HG02798 (cell line): ENCODE results near the gene NFRKB.
"Not testable (repeated sequence)": the region's sequence is repeated elsewhere in the genome, so short reads cannot be mapped to it uniquely, and the experiment has no call there.

Experiments
- ATAC-seq: cut with Tn5 transposase; IDR thresholded peaks from one replicate; pipeline ENCODE4 v1.9.1; 2021; ENCODE audit warnings: mild to moderate bottlenecking; ENCODE audit not compliant: unreplicated experiment, poor library complexity

Gene NFRKB

DNA sequence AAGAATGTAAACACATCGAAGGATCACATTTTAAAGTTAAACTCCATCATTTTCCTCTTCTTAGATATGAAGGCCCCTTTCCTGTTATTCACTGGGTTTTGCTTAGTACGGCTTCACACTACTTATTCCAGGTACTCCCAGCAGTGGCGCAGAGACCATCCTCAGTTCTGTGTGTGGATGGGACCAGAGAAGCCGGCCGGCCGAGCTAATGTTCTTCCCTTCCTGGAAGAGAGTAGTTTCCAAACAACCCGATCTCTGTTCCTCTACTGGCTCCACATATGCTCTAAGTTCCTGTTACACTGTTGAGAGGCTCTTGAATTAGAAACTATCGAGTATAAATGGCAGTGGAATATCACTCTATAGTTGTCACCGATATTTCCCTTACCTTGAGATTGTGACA, 684 bp upstream of the NFRKB start:
- ATAC-seq = no peak

DNA sequence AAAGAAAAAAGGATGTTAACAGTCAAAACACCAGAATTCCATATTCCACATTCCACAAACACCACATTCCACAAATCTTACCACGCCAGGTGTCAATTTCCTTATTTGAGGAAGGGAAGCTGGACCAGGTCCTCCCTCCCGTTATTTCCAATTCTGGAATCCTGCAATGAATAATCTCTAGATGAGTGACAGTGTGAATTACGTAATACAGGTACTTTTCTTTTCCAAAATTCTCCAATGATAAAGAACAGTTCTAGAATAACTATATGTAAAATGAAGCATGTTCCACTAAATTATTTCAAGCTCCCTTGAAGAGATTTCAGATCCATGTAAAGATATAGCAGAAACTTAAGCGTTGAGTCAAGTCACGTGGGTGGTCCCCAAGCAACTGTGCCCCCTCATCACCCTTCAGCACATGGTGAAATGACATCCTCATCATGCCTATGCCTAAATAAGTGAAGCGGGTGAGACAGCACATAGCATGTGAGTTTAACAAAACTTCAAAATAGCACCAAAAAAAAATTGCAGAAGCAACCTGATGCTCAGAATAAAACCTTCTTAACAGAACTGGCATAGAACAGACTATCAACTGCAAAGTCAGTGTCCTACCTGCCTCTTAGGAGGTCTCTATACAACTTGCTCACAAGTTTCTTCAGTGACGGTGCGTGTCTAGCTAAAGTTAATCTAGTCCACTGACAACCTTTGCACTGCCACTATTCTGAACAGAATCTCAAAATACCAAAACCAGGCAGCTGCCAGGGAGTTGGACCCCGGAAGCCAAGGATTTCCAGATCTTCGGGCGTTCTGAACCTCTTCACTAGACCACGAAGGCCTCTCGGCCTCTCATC, 876 bp downstream of the NFRKB start:
- ATAC-seq = no peak

DNA sequence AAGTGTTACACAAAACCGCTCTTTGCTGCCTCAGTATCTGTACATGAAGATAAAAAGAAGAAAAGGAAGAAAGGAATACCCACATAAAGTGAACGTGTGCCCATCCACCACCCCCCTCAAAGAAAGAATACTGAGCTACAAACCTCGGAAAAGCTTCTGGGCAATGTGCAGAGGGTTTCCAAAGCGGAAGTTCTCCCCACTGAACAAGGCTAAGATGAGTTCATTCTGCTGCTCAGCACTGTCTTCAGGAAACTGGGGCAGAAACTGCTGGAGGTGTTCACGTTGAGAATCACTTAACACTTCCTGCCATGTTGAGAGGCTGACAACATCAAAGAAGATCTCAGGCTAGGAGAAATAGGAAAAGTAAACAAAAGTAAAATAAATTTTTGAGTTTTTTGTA, 6.9 kb downstream of the NFRKB start:
- no peak for ATAC-seq

DNA sequence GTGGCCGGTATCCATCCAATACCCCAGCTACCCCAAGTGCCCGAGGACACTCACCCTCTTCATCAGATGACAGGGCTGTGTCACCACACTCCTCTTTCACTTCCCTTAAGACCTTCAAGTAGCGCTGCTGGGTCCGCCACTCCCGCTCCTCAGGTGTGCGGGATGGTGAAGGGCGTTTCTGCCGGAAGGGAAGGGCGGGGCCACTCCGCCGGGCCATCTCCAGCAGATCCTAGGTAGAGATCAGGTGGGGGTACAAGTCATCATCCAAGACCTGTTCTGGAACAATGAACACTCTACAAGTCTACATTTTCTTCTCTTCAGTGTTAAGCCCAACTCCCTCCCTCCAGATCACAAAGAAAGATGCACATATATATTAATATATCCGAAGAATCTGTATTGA, 10.0 kb downstream of the NFRKB start:
- no peak for ATAC-seq

DNA sequence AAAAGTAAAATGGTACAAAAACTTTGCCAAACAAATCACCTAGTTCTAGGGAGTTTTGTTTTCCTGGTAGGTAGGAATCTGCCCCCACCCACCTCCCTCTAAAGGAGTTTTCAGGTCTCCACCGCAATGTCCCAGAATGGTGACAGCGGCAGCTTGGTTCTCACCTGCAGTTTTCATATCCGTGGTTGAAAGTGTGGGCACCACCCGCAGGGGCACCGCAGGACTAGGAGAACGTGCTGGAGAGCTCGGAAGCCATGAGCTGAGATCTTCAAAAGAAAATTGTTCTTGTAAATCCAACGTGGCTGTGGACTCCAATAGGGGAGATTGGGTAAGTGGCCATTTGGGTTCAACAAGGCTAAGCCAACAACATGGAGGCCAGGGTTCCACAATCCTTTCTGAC, 10.8 kb downstream of the NFRKB start:
- ATAC-seq = no peak

DNA sequence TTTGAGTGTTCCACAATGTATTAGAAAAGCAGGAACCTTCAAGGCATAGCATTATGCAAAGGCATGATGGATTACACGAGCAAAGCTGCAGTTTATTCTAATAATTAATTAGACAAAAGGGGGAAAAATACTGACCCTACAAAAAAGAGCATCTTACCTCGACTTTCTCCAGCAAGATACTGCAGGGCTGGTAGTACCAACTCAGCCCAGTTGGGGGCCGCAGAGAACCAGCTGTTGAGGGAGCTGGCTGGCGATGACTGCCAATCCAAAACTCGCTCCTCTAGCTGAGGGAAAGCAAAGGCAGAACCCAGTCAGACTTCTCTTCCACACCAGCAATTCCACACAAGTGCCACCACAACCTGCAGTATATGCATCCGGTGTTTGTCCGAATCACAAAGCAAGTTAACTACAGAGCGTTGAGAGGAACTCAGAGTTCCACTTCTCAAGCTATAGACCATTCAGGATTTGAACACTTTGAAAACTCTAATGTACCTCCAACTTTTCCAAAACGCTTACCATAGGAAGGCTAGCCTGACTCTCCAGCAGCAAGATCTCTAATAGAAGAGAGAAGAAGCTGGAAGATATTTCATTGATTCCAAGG, 13.7 kb downstream of the NFRKB start:
- peak; percentile 81 for ATAC-seq

DNA sequence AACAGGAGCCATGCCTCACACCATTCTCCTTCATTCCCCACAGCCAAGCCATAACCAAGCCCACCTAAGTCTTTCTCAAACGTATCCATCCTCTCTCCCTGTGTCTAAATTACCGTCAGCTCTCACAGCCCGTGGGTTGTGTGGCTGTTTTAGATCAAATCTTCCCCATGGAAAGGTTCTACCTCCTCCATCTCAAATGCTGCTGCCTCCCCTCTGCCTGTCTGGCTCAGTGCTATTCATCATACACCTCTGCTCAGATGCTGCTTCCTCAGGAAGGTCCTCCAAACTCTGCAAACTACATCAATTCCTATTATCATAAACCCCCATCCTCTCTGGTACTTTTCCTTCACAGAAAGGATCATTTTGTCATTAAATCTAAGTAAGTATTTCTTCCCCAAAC, 15.1 kb downstream of the NFRKB start:
- no peak for ATAC-seq

DNA sequence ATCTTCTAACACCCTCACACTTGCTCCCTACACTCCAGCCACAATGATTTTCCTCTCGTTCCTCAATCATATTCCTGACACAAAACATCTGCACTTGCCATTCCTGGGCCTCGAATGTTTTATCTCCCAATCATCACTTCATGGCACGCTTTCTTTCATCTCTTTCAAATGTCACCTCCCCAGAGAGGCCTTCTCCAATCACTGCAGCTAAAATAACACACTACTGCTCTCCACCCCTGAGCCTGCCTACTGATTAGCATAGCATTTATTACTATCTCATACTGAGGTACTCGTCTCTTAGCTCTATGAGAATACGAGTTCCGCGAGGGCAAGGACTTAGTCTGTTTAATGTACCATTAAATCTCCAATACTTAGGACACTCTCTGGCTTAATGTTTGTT, 23.5 kb downstream of the NFRKB start:
- ATAC-seq = no peak

DNA sequence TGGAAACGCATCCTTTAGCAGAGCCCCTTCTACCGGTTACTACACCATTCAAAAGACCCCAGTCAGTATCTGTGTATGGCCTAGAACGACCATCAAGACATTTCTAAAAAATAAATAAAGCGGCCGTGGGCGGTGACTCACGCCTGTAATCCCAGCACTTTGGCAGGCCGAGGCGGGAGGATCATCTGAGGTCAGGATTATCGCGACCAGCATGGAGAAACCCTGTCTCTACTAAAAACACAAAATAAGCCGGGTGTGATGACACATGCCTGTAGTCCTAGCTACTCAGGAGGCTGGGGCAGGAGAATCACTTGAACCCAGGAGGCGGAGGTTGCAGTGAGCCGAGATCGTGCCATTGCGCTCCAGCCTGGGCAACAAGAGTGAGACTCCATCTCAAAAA, 26.8 kb downstream of the NFRKB start:
- not testable (repeated sequence) for ATAC-seq

DNA sequence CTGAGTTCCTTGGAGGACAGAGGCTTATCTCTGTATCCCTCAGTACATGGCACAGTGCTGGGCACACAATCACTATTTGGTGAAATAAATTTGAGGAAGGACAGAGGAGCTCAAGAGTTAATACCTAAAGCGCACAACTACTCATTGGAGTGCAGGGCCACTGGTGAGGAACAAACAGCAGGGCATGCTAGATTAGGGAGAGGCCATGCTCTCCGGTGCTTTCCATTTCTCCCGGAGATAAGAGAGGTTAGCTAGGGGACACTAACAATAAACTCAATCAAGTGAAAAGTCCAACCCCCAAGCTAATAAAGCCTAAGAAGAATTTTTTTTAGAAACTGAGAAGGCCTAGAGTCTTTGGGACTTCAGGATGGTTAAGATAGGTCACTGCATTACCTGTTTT, 29.1 kb downstream of the NFRKB start:
- ATAC-seq = no peak

DNA sequence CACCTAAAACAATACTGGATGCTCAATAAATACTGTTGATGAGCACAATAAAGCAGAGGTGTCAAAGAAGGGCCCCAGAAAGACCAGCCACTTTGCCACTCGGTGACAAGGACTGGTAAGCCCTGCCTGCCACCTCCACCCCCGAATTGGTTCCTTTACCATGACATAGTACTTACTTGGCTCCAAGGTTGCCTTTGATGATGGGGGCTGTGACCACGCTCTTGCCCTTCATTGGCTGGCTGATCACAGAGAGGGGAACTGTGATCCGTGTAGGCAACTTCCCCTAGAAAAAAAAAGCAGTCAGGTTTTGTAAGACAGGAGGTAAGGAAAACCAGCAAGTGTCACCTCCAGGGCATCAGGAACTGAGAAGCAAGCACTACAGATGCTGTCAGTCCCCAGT, 29.7 kb downstream of the NFRKB start:
- no peak for ATAC-seq

DNA sequence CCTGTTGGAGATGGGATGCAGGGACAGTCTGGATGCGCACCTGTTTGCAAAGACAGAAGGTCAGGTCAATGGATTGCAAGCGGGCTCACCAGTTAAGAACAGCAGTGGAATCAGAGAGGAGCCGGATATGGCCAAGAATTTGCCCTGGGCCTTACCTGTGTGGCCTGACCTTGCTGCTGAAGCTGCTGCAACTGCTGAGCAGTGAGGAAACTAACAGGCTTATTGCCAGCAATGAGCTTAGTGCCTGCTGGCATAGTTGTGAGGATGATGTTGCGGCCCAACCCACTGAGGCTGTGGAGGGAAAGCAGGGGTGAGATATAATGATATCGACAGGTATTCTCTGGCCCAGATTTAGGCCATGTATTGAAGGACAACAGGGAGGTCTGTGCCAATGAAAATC, 30.6 kb downstream of the NFRKB start:
- ATAC-seq = no peak

DNA sequence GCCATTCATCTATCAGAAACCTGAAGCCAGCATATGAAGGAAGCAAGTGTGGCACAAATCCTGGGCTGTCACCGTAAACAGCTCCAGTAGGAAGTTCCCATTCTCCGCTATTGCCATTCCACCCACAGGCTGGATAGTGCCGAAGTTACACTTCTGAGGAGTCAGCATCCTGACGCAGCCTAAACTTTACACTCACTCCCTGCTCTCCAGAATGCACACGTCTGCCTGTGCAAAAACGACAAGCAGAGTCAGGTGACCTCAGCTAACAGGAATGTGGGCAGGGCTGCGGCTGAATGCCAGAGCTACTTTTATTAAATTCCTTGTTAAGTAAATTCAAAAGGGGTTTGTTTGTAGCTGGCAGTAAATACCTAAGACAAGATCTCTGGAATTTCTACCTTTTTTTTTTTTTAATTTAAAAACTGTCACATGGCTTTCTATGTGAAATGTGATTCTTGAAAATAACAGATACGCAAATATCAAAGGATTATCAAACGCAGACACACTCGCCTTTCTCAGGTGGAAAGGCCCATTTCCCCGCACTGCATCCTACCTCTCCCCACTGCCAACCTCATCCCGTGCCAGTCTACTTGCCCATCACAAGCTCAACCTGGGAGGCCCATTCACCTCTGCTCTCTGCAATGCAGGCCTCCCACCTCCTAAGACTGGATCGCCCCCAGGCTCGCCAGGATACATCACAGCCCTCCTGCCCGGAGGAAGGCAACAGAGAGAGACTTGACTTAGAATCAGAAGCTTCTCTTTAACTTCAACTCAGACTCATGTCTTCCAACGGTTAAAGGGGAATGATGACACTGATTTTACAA, 33.5 kb downstream of the NFRKB start:
- ATAC-seq = no peak

DNA sequence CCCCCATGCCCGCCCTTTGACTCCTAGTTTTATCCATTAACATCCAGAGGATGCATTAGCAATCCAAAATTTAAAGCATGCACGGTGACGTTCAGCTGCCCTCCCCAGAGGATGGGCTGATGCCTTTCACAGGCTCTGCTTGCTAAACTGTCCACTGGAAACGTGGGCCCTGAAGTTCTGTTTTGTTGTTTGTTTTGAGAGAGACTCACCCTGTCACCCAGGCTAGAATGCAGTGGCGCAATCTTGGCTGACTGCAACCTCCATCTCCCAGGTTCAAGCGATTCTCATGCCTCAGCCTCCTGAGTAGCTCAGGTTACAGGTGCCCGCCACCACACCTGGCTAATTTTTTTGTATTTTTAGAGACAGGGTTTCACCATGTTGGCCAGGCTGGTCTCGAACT, 39.3 kb downstream of the NFRKB start:
- ATAC-seq = no peak

DNA sequence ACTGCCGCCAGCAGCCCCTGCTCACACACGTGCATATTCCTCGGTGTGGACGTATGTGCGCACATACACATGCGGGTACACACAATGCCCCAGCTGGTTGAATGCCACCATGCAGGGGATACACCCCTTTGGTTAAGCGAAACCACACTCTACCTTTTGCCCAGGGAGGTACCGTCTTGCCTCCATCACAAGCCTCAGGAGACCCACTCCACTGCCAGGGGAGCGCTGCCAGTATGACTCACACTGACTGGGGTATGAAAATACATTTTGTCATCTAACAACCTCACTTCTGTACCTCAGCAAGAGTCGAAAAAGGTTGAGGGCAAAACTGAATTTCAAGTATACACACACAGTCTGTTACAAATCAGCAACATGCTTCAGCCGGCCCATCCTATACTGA, 40.3 kb downstream of the NFRKB start:
- no peak for ATAC-seq

DNA sequence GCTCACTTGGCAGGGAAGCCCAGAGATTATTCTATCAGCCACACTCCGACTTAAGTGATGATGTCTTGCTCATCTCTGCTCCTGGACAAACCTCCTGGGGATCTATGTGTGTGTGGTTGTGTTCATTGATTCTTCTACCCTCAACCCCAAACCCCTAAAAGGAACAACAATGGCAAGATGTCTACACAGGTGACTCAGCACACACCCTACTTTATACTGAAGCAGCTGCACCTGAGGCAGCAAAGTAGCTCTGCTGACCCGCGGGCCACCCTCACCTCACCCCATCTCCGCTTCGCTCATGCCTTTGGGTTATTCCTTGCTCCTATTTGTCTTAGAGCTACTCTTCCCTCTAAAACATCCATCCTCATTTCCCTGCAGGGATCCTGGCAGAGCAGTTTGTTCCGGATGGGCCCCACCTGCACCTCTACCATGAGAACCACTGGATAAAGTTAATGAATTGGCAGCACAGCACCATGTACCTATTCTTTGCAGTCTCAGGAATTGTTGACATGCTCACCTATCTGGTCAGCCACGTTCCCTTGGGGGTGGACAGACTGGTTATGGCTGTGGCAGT, 41.1 kb downstream of the NFRKB start:
- ATAC-seq = no peak

DNA sequence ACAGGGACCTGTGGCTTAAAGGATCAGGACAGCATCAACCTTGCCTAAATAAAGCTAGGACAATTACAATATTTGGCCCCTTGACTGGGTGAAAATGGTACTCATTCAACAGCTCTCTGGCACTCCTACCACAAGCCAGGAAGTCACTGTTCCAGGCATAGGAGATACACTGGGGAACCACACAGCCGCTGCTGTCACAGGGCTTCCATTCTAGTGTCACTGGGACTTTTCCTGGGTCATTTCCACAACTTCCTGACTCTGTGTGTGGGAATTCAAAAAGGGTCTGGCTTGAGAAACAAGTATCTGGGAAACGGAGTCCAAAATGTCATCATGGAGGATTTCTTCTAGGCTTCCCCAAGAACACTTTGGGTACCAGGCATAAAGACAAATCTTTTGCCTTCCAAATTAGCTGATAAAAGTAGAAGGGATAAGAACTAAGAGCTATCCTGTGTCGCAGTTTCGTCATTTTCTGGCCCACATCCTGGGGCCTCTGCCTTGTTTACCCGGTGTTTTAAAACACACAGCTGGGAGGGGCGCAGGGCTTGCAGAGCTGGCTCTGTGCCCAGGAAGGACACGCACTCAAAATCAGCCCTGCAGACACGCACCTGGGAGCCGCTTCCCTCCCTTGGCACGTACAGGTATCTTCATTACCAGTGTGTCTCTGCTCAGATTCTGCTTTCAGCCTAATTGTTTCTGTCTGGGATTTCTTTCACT, 41.7 kb downstream of the NFRKB start:
- ATAC-seq = no peak

DNA sequence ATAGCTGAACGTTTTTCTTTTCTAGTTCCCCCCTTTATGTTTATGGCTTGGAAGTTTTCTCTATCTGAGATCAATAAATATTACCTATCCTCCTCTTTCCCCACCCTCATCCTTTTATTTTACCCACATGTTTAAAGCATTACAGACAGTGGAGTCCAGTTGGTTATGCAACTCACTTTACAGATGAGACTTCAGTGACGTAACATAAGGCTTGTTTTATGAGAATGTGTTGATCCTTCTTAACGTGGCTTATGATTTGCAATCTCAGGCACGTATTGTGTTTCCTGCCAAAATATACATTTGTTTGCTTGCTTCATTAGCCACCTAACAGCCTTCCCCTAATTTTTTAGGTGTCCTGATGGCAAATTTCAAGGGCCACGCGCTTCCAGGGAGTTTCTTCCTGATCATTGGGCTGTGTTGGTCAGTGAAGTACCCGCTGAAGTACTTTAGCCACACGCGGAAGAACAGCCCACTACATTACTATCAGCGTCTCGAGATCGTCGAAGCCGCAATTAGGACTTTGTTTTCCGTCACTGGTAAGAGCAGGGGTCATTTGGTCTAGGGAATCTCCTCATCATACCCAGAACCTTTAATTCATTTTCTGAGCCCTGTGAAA, 43.1 kb downstream of the NFRKB start:
- ATAC-seq = no peak

DNA sequence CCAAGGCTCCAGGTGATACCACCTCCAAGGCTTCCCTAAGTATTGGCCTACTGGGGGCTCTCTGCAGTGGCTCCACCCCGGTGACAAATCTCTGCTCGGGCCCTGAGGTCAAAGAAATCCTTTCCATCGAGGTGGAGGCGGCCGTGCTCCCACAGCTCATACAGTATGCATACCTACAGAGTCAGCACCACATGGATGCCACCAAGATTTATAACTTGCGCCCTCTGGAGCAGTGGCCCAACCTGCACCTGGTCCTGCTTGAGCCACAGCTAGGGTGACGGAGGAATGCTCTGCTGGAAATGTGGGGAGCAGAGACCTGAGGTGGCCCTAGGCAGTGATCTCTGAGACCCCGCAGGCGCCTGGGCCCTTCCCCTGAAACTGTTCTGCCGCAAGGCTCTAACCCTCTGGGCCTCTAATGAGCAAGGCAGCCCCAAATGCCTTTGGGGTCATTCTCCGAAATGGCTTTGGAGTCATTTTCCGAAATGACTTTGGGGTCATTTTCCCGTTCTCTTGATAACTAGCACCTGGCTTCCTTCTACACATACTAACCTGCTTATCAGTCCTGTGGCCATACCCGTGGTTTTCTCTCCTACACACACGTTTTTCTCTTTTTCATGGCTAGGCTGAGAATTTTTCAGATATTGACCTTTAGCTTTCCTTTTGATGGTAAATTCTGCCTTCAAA, 45.8 kb downstream of the NFRKB start:
- ATAC-seq = no peak
